Measurements from ENCODE around the gene EEPD1. TPM values are rescaled to one million over a fixed set of nuclear protein-coding genes. Genes with fewer than 3 reads are reported as not detected.

Gene EEPD1
- total and polyA plus RNA-seq, 10 donors, result 7.7 to 23.4 (median 14.6) TPM

- intact Hi-C loops (cut with DNase I; ENCODE audit: low total_unique reads), result no loop called here
- TF ChIP-seq POLR2A (IDR thresholded peaks at IDR 0.05), result no peak
- TF ChIP-seq, protein P1, sequence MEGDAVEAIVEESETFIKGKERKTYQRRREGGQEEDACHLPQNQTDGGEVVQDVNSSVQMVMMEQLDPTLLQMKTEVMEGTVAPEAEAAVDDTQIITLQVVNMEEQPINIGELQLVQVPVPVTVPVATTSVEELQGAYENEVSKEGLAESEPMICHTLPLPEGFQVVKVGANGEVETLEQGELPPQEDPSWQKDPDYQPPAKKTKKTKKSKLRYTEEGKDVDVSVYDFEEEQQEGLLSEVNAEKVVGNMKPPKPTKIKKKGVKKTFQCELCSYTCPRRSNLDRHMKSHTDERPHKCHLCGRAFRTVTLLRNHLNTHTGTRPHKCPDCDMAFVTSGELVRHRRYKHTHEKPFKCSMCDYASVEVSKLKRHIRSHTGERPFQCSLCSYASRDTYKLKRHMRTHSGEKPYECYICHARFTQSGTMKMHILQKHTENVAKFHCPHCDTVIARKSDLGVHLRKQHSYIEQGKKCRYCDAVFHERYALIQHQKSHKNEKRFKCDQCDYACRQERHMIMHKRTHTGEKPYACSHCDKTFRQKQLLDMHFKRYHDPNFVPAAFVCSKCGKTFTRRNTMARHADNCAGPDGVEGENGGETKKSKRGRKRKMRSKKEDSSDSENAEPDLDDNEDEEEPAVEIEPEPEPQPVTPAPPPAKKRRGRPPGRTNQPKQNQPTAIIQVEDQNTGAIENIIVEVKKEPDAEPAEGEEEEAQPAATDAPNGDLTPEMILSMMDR (IDR thresholded peaks at IDR 0.05 in 8 of 11, conservative IDR thresholded peaks at IDR 0.05 in 3 of 11), result no peak
- no peak for TF ChIP-seq POLR2AphosphoS5 (IDR thresholded peaks at IDR 0.05)
- H3K27me3 ChIP-seq (replicated peaks in 1 of 7), result no peaks in the 10 kb centered on the region
- DNase-seq, result no peak
- H3K9me3 ChIP-seq, result no peaks in the 10 kb centered on the region
- no peaks in the 10 kb centered on the region for H3K36me3 ChIP-seq
- H3K27ac ChIP-seq, result no peak overlapping the region
- H3K4me1 ChIP-seq, result no peaks in the 10 kb centered on the region
- no peak overlapping the region for H3K4me3 ChIP-seq
Observed at GRCh38 chr7:36348256-36348655, 195.2 kb downstream of the EEPD1 start.

DNA sequence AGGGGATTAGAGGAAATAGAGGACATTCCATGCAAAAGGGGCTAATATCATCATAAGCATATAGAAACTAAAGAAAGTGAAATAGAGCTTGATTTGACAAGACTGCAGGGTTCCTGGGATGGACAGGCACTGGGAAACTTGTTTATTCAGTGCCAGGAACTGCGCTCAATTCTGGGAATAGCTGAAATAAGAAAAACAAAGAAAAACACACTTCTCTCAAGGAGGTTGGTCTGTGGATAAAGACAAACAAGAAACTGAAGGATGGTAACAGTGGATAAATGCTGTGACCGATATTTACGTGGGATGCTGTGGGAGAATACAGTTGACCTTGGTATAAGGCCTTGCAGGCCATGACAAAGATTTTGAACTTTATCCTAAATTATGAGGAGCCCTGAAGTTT, 195.7 kb downstream of the EEPD1 start:
- WGBS, 5 donors, result 93 to 100% (median 96%) methylated on average over 3 of the region's 3 CpGs
- intact Hi-C loops (cut with DNase I; ENCODE audit: low total_unique reads), result no loop called here
- Histone ChIP-seq H3K4me1 (no peaks in the 10 kb centered on the region), H3K4me3 (no peak overlapping the region), H3K27me3 (replicated peaks in 1 of 7) (no peaks in the 10 kb centered on the region), H3K9me3 (no peaks in the 10 kb centered on the region), H3K36me3 (no peaks in the 10 kb centered on the region), H3K27ac (no peak overlapping the region)
- DNase-seq, result no peak
- no peak for TF ChIP-seq POLR2AphosphoS5 (IDR thresholded peaks at IDR 0.05)
- TF ChIP-seq, protein P1 (IDR thresholded peaks at IDR 0.05 in 8 of 11, conservative IDR thresholded peaks at IDR 0.05 in 3 of 11), result no peak
- no peak for TF ChIP-seq POLR2A (IDR thresholded peaks at IDR 0.05)

DNA sequence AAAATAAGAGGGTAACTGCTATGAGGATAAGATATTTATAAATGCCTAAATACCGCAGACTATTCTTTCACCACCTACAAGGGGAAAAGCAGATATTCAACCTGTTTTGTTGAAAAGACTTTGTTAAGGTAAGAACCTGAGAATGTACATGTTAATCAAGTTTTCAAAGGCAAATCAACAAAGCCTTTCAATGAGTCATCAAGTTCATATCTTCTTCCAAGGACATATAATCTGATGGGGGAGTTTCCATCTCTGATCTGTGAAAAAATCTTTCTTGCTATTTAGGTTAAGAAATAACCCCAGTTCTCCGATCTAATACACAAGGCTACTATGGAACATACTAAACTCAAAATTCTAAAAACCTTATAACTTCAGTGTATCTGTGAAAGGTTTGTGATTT, 196.6 kb downstream of the EEPD1 start:
- DNase-seq, result no peak
- WGBS, 5 donors, result 86 to 96% (median 90%) methylated on average over 2 of the region's 2 CpGs
- intact Hi-C loops (cut with DNase I; ENCODE audit: low total_unique reads), result no loop called here

More for the DNA sequence above, 196.6 kb downstream of the EEPD1 start:
- Histone ChIP-seq H3K27ac (no peak overlapping the region), H3K4me1 (no peaks in the 10 kb centered on the region), H3K27me3 (replicated peaks in 1 of 7) (no peaks in the 10 kb centered on the region), H3K4me3 (no peak overlapping the region), H3K36me3 (no peaks in the 10 kb centered on the region), H3K9me3 (no peaks in the 10 kb centered on the region)
- TF ChIP-seq POLR2AphosphoS5 (IDR thresholded peaks at IDR 0.05) (no peak), POLR2A (IDR thresholded peaks at IDR 0.05) (no peak)
- TF ChIP-seq, protein P1 (IDR thresholded peaks at IDR 0.05 in 8 of 11, conservative IDR thresholded peaks at IDR 0.05 in 3 of 11), result no peak

Small RNA genes lying within 50 kb of the gene (small RNA-seq; reads per million reads assigned to genes)
- gene AC006960.1, result 0 reads per million in 4 donors
- 0 reads per million in 4 donors for gene AC007327.1
- 0 reads per million in 4 donors for gene RF00019

Other genes starting within 250 kb of the EEPD1 start
- gene ANLN, start 236.6 kb downstream of the EEPD1 start, total RNA-seq, result 10 to 100 TPM in 2 of 7 donors, 1 to 10 TPM in 5; 1.7 to 14.9 (median 5.1) TPM
- 1 to 10 TPM in 2 of 3 donors, under 1 TPM in 1; 0.91 to 2.1 (median 1.4) TPM for gene ANLN, start 236.6 kb downstream of the EEPD1 start, polyA plus RNA-seq

All from spleen (tissue), 11 donors.